HUDEP-2 (cell line): Measurements from ENCODE around the gene PDE3A.

Experiments
- DNase-seq, 76 experiments: peaks; one replicate each; lab custom pipeline; 2025; ENCODE audit not compliant: unreplicated experiment in 76 of 76; lab: John Stamatoyannopoulos, UW

Gene PDE3A

GRCh38 chr12:20646239-20646827 lies 278.0 kb downstream of the PDE3A start:
- DNase-seq = peak in 7 of 76 experiments; percentile 0 to 14 (median 8)

DNA sequence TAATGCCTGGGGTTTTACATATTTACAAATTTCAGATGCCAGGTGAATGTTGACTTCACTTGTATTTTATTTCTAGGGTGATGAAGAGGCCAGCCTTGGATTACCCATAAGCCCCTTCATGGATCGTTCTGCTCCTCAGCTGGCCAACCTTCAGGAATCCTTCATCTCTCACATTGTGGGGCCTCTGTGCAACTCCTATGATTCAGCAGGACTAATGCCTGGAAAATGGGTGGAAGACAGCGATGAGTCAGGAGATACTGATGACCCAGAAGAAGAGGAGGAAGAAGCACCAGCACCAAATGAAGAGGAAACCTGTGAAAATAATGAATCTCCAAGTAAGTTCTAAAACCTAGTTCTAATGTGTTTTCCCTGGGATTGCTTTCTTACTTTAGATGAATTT lies 285.5 kb downstream of the PDE3A start:
- DNase-seq = no peak

DNA sequence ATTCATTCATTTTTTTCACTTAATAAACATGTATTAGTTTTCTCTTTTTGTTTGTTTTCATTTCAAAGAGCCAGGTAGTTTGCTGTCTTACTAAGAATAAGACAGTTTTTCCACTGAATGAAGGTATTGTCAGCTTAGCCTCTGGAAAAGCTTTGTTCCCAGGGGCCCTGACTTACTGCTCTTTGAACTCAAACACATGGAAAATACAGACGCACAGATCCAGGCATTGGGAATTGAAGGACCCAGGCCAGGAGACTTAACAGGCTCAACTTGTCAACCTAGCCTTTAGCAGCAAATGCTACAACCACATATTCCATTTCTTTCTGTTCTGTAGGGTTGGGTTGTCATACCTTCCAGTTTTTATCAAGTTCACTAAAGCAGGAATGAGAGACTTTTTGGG lies 288.3 kb downstream of the PDE3A start:
- no peak for DNase-seq

DNA sequence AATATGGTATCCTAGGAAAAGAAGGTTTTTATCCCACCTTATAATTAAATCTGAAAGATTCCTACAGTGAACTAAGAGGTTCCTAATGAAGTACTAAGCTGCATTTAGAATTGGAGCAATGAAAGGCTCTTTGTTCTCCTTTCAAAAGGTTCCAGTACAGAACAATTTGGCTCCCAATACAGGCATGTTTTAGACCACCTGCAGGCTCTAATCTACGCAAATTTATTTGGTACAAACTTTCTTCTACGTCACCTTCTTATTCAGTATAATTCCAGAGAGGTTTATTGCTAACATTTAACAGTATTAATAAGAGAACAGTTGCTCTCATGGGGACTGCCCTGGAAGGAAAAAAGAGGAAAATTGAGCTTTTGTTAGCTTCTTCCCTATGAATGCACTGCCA lies 289.2 kb downstream of the PDE3A start:
- no peak for DNase-seq

- DNase-seq = no peak
Observed at GRCh38 chr12:20681334-20681733, 313.0 kb downstream of the PDE3A start.

- DNase-seq = no peak
Observed at GRCh38 chr12:20695232-20695631, 326.9 kb downstream of the PDE3A start, which contains the start of gene SLCO1C1. Gene SLCO1C1, plus strand, starts transcription at chr12:20695332. Its CDS starts 4,245 bp downstream, at chr12:20699577.

DNA sequence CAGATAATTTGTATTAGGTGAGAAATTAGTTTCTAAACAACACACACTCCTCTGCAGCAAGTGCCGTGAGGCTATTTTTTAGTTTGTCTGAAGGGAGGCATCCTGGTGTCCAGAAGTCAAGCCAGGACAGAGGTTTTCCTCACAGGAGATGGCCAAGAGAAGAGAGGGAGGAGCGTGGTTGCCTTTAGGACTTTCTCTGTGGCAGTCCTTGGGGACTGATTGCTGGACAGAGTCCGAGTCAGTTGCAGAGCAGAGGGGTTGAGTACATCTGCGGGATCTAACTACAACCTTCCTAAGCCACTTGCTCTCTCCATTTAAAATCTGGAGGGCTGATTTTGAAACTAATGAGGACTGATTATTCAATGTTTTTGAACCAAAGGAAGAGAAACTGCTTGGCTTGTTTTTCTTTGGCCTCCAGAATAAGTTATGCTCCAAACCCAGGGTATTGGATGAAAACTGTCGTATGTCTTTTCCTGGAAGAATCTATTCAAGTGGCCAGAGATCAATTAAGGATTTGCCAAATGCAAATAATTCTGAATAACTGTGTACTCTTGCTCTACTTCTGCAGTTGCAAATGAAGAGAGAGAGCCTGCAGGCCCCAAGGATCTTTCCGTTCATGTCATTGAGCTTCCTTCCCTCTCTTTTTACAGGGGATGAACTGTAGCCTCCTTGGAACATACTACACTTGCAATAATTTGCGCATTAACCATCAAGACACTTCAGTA lies 328.0 kb downstream of the PDE3A start:
- DNase-seq = no peak

- DNase-seq = no peak
Observed at GRCh38 chr12:20701106-20701505, 332.8 kb downstream of the PDE3A start.

DNA sequence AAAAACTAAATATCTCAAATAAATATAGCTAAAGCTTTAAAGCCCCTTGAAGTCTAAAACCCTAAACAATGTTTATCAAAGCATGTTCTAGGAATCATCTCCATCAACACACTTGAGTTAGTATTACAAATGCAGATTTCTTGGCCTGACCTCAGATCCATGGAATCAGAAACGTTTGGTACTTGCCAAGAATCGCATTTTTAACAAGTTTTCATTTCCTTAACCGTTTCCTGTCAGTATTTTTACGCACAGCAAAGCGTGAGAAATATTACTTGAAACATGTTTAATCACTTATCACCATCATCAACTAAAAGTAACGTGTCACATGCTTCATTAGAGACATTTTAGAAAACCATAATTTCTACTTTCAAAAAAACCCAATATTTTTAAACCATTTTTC lies 336.5 kb downstream of the PDE3A start:
- no peak for DNase-seq

- DNase-seq = peak in 5 of 76 experiments; percentile 20 to 43 (median 33)
Observed at GRCh38 chr12:20711846-20712245, 343.5 kb downstream of the PDE3A start.

GRCh38 chr12:20716037-20716436 lies 347.7 kb downstream of the PDE3A start:
- no peak for DNase-seq

DNA sequence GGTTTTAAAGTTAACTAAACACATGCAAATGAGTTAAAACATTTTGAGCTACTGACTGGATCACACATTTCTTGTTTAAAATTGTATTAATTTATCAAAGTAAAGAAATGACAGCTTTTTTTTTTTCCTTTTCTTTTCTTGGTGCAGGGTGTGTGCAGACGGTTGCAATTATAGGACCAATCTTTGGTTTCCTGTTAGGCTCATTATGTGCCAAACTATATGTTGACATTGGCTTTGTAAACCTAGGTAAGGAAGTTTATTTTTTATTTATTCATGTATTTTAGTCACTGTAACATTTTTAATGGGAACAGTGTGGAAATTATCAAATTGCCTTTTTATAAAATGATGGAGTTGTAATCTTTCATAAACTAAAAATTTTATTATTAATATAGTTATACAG lies 348.6 kb downstream of the PDE3A start:
- no peak for DNase-seq

DNA sequence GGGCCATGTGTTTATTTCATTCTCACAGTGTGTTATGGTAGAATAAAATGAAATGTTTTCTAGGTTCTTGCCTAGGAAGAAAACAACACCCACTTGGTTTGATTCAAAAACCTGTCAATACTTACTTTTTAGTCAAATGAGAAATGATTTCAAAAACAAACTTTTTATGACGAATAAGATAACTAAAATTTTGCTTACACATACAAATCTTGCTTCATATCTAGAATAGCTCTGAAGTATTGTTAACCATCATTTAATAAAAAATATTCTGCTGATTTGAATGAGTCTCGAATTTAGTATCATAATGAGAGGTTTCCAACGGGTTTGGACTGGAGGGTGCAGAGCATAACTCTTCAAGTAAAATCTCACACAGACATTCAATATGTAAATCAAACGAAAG lies 350.0 kb downstream of the PDE3A start:
- DNase-seq = no peak

DNA sequence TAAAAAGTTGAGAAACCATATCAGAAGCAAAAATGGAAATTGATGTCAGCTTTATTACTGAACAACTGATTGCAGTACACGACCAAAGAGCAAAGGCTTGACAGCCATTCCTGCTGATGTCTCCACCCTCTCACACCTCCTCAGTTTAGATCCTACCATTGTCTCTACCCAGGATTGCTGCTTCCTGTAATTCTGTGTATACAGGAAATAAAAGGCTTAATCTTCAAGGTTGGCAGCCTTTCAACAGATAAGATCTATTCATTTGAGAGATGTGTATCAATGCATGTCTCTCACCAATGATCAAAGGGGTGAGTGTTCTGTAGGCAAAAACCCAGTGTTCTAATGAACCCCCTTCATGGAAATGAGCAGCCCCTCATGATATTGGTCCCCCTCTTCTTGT lies 353.8 kb downstream of the PDE3A start:
- DNase-seq = no peak

- DNase-seq = no peak
Observed at GRCh38 chr12:20731274-20731673, 362.9 kb downstream of the PDE3A start.
